Stimulated activated CD8-positive, alpha-beta memory T cell treated with anti-CD3 and anti-CD28 coated beads, Interleukin-2, amount 100 ng/mL, for 1 hour (primary cell): ENCODE results near the gene AGAP1.

Experiments
- DNase-seq, 2 donors: peaks; one replicate each; pipeline ENCODE4 v3.0.0-alpha.2; 2020; ENCODE audit warnings: low read depth in 2 of 2

The AGAP1 gene

GRCh38 chr2:235963853-235964577 is 470.2 kb downstream of the AGAP1 start:
- no peak for DNase-seq

DNA sequence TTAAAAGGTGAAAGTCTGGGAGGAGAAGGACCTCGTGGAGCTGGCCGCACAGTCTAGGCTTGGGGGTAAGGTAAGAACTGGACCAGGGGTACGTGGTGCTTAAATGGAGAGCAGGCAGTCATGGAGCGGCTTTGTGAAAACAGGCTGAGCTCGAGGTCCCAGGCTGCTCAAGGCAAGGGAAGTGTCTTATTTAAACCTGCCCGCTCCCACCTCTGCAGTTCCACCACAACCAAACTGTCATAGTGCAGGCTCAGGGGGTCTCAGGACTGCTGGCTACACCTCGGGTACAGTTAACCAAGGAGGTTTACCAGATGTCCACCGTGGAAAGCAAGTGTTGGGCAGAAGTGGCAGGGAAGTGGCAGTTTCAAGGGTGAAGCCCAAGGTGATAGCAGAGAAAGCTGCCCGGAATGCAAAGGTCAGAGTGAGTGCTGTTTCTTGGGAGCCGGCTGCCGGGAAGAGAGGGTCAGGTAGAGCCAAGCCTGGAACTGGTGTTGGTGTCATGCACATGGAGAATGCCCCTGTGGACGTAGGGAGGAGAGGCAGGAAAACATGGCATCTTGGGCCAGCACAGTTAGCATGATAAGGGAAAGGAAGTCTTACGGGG is 471.0 kb downstream of the AGAP1 start:
- no peak for DNase-seq

GRCh38 chr2:235966396-235966795 is 472.6 kb downstream of the AGAP1 start:
- DNase-seq, result no peak

DNA sequence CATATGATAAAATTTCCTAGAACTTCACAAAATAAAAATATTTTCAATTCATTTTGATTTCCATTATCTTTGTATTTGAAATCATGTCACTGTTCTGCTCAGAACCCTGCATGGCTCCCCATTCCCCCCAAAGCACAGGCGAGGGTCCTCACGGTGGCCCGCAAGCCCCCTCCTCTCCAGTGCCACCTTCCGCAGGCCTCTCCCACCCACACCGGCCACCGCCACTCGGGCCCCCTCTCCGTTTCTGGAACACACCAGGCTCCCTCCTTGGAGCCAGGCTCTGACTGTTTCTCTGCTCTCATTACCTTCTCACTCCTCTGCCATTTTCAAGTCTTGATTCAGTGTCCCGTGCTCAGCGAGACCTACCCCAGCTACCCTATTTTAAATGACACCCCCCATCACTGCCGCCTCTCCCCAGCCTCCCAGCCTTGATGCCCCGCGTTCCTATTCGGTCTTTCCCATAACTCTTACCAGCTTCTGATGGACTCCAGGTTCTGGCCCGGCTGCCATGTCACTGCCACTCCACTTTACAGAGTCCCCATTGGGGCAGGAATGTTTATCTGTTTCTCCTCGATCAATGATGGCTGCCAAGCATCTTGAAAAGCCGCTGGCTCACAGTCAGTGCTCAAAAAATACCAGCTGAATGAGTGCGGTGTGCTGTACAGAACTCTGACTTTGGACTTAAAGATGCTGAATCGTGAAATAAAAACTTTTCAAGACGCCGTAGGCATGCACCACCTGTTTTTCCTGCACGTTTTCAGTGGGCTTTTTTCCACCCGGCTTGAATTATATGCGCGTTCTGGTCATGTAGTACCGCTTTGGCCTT is 473.3 kb downstream of the AGAP1 start:
- DNase-seq, result no peak

DNA sequence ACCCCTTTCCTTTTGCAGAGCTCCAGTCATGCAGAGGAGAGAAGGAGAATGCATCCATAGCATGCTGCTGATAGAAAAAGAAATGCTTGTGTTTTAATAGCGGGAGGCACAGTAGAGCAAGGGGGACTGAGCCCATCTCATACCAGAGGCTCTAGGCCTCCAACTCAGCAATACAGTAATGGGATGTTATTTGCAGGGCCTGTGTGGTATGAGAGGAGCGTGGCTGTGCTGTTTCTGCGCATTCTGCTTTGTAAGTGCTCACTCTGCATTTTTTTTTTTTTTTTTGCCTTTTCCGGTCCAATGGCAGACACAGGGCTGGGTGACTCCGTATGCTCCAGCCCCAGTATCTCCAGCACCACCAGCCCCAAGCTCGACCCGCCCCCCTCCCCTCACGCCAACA is 474.3 kb downstream of the AGAP1 start:
- no peak for DNase-seq

GRCh38 chr2:235968616-235969324 is 474.9 kb downstream of the AGAP1 start:
- no peak for DNase-seq

DNA sequence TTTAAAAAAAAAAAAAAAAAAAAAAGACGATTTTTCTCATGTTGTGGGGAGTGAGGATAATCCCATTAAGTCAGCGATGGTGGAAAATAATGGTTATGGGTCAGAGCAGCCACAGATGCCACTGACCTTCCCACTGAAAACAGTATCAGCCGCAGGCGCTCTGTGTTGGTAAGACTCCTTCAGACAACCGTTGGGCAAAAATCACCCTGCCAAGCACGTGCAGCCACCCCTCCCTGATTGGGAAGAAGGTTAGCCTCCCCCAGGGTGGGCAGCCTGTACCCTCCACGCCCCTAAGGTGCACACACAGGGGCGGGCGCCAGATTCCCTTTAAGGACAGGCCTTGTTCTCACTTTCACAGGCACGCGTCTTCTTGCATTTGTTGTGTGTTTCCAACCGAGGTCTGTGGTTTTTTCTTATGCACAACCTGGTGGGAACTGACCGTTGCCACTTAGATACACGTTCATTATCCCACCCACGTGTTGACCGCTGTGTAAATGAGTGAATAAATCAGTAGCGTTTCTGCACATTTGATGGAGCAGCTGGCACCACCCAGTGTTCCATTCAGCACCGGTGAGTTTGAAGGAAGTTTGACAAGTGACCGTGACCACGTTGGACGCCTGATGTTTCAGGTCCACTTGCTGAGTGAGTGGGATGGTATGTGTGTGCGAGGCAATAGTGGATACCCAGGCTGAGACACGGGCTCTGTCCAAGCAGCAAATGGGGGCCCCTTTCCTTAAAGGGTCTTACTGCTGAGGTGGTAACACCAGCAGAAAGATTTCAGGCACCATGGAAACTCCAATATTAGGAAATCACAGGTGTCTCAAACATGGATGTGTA is 476.6 kb downstream of the AGAP1 start:
- no peak for DNase-seq

- no peak for DNase-seq
Measured at GRCh38 chr2:235976516-235976915, 482.7 kb downstream of the AGAP1 start.

GRCh38 chr2:235976956-235977355 is 483.1 kb downstream of the AGAP1 start:
- no peak for DNase-seq

GRCh38 chr2:235977445-235977844 is 483.6 kb downstream of the AGAP1 start:
- no peak for DNase-seq

GRCh38 chr2:235978022-235978421 is 484.2 kb downstream of the AGAP1 start:
- DNase-seq, result no peak

DNA sequence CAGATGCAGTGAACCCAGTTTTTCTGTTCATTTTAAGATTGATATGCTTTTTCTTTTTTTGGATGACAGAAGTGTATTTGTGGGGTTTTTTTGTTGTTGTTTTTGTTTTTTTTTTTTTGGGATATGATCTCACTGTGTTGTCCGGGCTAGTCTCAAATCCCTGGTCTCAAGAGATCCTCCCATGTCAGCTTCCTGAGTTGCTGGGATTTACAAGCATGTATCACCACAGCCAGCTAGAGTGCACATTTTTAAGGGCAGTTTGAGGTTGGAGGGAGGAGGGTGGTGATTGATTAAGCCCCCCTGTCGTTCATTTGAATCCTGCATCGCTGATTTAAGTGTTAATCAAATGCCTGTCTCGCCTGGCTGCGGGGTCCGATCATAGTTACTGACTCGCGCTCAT is 485.2 kb downstream of the AGAP1 start:
- no peak for DNase-seq

DNA sequence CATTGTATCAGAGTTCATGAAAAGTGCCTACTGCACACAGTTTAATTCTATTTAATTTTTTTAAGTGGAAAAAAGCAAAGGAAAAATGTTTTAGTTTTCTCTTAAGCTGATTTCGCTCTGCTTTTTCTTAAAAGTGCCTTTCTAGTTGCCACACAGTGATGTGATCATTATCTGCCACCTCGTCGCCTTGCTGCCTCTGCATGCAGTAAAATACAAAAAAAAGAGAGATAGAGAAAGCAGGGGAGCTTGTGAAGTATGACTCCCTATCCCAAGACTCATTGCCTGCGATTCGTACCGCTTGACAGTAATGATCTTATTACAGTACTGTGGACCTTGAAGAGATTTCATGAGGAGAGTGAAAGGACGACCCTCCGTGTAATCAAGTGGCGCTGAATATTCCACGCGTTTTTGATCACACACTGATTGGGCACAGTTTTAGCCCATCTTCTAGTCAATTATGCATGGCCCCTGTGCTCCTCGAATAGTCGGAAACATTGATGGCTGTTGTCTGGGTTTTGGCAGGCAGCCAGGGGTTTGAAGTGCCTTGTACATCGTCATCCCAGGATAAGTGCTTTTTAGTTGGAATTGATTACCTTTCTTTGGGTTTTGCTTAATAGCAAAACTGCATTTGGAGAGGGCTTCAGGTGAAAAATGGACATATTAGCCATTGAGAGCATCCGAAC is 486.1 kb downstream of the AGAP1 start:
- no peak for DNase-seq

- DNase-seq, result no peak
Measured at GRCh38 chr2:235981631-235982030, 487.8 kb downstream of the AGAP1 start.

GRCh38 chr2:235983016-235983415 is 489.2 kb downstream of the AGAP1 start:
- no peak for DNase-seq

DNA sequence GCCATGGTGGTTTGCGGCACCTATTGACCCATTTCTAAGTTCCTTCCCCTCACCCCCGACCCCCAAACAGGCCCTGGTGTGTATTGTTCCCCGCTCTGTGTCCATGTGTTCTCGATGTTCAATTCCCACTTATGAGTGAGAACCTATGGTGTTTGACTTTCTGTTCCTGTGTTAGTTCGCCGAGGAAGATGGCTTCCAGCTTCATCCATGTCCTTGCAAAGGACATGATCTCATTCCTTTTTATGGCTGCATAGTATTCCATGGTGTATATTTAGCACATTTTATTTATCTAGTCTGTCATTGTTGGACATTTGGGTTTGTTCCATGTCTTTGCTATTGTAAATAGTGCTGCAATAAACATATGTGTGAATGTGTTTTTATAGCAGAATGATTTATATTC is 490.7 kb downstream of the AGAP1 start:
- DNase-seq, result no peak

DNA sequence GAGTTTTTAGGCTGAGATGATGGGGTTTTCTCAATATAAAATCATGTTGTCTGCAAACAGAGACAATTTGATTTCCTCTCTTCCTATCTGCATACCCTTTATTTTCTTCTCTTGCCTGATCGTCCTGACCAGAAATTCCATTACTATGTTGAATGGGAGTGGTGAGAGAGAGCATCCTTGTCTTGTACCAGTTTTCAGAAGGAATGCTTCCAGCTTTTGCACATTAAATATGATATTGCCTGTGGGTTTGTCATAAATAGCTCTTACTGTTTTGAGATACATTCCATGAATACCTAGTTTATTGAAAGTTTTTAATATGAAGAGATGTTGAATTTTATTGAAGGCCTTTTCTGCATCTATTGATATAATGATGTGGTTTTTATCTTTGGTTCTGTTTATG is 492.5 kb downstream of the AGAP1 start:
- no peak for DNase-seq

- no peak for DNase-seq
Measured at GRCh38 chr2:235988271-235989015, 494.6 kb downstream of the AGAP1 start.

GRCh38 chr2:235989591-235989990 is 495.7 kb downstream of the AGAP1 start:
- DNase-seq, result no peak

GRCh38 chr2:235990344-235990743 is 496.5 kb downstream of the AGAP1 start:
- DNase-seq, result no peak
